HL-60 (cell line): ENCODE measurements around the gene RILP.
"Not testable (repeated sequence)": the region's sequence is repeated elsewhere in the genome, so short reads cannot be mapped to it uniquely, and the experiment has no call there.

Source experiments
- DNase-seq, 2 experiments: peaks; one replicate each; pipeline ENCODE4 v3.0.0-alpha.2; 2010 to 2020; ENCODE audit warnings: low read depth in 1 of 2, low spot score in 1 of 2
- H3K27ac ChIP-seq: fragments of 250-450 bp; sonication (Bioruptor Pico); replicated peaks from 2 replicates; pipeline ENCODE4 v1.5.1; 2020; ENCODE audit warnings: mild to moderate bottlenecking, moderate library complexity
- H3K27me3 ChIP-seq: fragments of 250-450 bp; sonication (Bioruptor Pico); 2 replicates; pipeline ENCODE4 v1.5.1; 2021; ENCODE audit warnings: mild to moderate bottlenecking, moderate library complexity; ENCODE audit not compliant: insufficient read depth, poor library complexity, severe bottlenecking
- H3K4me3 ChIP-seq: replicated peaks from 2 replicates; pipeline ENCODE4 v1.5.1; 2011; ENCODE audit warnings: mild to moderate bottlenecking, control low read depth, low read length; ENCODE audit not compliant: insufficient read depth
- CTCF ChIP-seq: IDR thresholded peaks from one replicate; pipeline ENCODE4 v1.5.1; 2011; ENCODE audit warnings: low read length, control low read depth, inconsistent platforms; ENCODE audit not compliant: insufficient read depth
- GABPA ChIP-seq: IDR thresholded peaks from 2 replicates; pipeline ENCODE4 v1.6.1; 2012; ENCODE audit warnings: low read depth
- POLR2AphosphoS5 ChIP-seq: IDR thresholded peaks from 2 replicates; pipeline ENCODE4 v1.6.1; 2012; ENCODE audit warnings: low read depth
- SPI1 ChIP-seq: IDR thresholded peaks from 2 replicates; pipeline ENCODE4 v1.6.1; 2012; ENCODE audit warnings: low read depth, mild to moderate bottlenecking, borderline replicate concordance
- TF ChIP-seq, protein P1 (sequence below): IDR thresholded peaks from 2 replicates; pipeline ENCODE4 v1.6.1; 2012; ENCODE audit warnings: low read depth; ENCODE audit not compliant: insufficient replicate concordance

Gene RILP

DNA sequence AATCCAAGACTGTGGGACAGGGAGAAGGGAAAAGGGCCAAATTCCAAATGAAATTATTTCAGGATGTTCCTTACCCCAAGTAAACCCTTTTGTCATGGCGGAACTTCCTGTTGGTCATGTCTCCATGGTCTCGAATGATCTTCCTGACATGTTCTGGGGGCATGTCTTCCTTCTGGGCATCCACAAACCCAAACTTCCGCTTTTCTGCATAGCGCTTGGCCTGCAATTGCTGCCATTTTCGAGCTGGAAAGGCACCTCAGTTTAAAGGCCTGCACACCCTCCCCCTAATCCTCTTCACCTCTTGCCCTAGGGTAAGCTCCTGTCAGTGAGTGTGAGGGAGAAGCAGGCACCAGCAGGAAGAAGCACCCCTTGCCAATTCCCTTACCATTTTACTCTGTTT is 33.8 kb upstream of the RILP start:
- H3K27me3 ChIP-seq, result no peaks in the 10 kb centered on the region
- TF ChIP-seq CTCF (no peak), SPI1 (peak; percentile 42; the same call in 1 of the 2 replicates)
- peak overlapping the region; percentile 96 for H3K27ac ChIP-seq
- peak in 1 of 2 experiments; percentile 73 for DNase-seq
- H3K4me3 ChIP-seq, result peak overlapping the region; percentile 65

GRCh38 chr17:1676401-1676800 is 26.7 kb upstream of the RILP start:
- H3K4me3 ChIP-seq, result no peak overlapping the region
- H3K27me3 ChIP-seq, result no peaks in the 10 kb centered on the region
- no peak for DNase-seq
- no peak overlapping the region for H3K27ac ChIP-seq
- TF ChIP-seq POLR2AphosphoS5 (no peak), SPI1 (no peak), GABPA (no peak), CTCF (no peak)
- TF ChIP-seq, protein P1, sequence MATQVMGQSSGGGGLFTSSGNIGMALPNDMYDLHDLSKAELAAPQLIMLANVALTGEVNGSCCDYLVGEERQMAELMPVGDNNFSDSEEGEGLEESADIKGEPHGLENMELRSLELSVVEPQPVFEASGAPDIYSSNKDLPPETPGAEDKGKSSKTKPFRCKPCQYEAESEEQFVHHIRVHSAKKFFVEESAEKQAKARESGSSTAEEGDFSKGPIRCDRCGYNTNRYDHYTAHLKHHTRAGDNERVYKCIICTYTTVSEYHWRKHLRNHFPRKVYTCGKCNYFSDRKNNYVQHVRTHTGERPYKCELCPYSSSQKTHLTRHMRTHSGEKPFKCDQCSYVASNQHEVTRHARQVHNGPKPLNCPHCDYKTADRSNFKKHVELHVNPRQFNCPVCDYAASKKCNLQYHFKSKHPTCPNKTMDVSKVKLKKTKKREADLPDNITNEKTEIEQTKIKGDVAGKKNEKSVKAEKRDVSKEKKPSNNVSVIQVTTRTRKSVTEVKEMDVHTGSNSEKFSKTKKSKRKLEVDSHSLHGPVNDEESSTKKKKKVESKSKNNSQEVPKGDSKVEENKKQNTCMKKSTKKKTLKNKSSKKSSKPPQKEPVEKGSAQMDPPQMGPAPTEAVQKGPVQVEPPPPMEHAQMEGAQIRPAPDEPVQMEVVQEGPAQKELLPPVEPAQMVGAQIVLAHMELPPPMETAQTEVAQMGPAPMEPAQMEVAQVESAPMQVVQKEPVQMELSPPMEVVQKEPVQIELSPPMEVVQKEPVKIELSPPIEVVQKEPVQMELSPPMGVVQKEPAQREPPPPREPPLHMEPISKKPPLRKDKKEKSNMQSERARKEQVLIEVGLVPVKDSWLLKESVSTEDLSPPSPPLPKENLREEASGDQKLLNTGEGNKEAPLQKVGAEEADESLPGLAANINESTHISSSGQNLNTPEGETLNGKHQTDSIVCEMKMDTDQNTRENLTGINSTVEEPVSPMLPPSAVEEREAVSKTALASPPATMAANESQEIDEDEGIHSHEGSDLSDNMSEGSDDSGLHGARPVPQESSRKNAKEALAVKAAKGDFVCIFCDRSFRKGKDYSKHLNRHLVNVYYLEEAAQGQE, result no peak

- TF ChIP-seq GABPA (no peak), POLR2AphosphoS5 (no peak)
- TF ChIP-seq, protein P1, result no peak
- H3K27ac ChIP-seq, result peak overlapping the region; percentile 11
- peak in 1 of 2 experiments; percentile 12 for DNase-seq
- no peaks in the 10 kb centered on the region for H3K27me3 ChIP-seq
- no peak overlapping the region for H3K4me3 ChIP-seq
Observed at GRCh38 chr17:1673041-1673785, 23.5 kb upstream of the RILP start.

DNA sequence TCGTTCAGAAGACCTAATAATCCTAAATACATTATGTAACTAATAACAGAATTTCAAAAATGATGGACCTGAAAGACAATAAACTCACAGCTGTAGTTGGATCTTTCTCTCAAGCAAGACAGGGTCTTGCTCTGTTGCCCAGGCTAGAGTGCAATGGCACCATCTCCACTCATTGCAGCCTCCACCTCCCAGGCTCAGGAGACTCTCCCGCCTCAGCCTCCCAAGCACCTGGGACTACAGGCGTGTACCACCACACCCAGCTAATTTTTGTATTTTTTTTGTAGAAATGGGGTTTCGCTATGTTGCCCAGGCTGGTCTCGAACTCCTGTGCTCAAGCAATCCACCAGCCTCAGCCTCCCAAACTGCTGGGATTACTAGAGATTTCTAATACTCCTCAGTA is 14.3 kb upstream of the RILP start:
- not testable (repeated sequence) for DNase-seq, H3K27ac ChIP-seq, H3K27me3 ChIP-seq, H3K4me3 ChIP-seq

DNA sequence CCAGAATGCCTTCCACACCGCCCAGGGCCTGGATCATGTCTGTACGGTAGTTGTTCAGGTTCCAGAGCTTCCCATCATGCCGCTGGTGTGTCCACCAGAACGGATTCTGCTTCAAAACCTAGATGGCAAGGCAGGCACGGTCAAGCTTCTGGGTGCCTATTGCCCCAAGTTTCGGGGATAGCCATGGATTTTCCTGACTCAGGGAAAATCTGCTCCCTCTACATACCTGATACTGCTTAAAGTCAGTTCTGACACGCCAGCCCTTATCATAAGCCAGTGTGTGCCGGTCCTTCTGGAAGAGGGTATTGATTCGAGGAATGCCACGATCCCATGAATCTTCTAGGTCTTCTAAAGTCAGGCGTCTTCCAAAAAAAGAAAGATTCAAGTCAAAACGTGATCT is 11.4 kb upstream of the RILP start:
- TF ChIP-seq GABPA, result no peak
- no peak overlapping the region for H3K4me3 ChIP-seq
- H3K27me3 ChIP-seq, result no peaks in the 10 kb centered on the region
- no peak for DNase-seq
- no peak overlapping the region for H3K27ac ChIP-seq
